Occipital lobe (tissue), 2 donors: ENCODE measurements around the gene PIAS2. TPM values are rescaled to one million over a fixed set of nuclear protein-coding genes. Genes with fewer than 3 reads are reported as not detected.
"Not testable (repeated sequence)": the region's sequence is repeated elsewhere in the genome, so short reads cannot be mapped to it uniquely, and the experiment has no call there.

Experiments used
- DNase-seq: peaks from one replicate; lab custom pipeline; 2025; lab: John Stamatoyannopoulos, UW
- total RNA-seq: library from RNA; depleted of rRNA; stranded (reverse); fragments of >200 nt; gene quantifications from one replicate; pipeline ENCODE4 v1.2.3, GENCODE V29; 2014

The PIAS2 gene, protein sequence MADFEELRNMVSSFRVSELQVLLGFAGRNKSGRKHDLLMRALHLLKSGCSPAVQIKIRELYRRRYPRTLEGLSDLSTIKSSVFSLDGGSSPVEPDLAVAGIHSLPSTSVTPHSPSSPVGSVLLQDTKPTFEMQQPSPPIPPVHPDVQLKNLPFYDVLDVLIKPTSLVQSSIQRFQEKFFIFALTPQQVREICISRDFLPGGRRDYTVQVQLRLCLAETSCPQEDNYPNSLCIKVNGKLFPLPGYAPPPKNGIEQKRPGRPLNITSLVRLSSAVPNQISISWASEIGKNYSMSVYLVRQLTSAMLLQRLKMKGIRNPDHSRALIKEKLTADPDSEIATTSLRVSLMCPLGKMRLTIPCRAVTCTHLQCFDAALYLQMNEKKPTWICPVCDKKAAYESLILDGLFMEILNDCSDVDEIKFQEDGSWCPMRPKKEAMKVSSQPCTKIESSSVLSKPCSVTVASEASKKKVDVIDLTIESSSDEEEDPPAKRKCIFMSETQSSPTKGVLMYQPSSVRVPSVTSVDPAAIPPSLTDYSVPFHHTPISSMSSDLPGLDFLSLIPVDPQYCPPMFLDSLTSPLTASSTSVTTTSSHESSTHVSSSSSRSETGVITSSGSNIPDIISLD
- 72.7 TPM for total RNA-seq

- peak; percentile 54 for DNase-seq
Measured at GRCh38 chr18:46917108-46917802, at the start of gene PIAS2, which contains the start of gene KATNAL2. Gene PIAS2 (minus strand): TSS chr18:46917507. CDS start chr18:46917345, 162 bp downstream. Gene KATNAL2 (plus strand): TSS chr18:46917602. CDS start chr18:46946873, 29,271 bp downstream.

DNA sequence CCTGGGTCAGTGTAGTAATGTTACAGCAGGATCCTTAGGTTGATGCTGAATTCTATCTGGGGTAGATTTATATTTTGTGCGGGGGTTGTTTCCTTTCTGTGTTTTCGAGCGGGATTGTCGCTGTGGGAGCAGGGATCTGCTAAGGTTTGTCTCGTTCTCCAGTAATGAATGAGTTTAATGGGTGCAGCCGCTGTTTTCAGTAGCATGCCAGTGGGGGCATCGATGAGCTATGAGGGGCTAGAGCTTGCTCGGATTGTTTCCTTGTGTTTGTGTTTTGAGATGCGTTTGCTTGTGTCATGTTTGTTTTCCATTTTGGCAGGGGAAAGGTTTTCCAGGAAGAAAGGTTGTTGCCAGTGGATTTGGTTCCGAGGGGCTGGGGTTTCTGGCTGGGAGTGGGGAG lies 49.0 kb upstream of the PIAS2 start:
- not testable (repeated sequence) for DNase-seq

GRCh38 chr18:46964579-46965293 lies 47.4 kb upstream of the PIAS2 start:
- DNase-seq, result not testable (repeated sequence)

GRCh38 chr18:46963656-46964578 lies 46.6 kb upstream of the PIAS2 start:
- DNase-seq, result not testable (repeated sequence)

DNA sequence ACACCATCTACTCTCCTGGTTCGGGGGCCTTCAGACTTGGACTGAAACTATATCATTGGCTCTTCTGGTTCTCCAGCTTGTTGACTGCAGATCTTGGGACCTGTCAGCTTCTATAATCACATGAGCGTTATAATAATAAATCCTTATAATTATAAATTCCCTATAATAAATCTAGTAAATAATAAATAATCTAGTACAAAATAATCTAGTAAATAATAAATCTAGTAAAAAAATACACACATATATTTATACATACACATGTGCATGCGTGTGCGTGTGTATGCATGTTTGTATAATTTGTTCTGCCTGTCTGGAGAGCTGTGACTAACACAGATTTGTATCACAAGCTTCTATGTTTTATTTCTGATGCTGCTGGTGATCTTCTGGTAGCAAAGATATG lies 40.9 kb upstream of the PIAS2 start:
- no peak for DNase-seq

GRCh38 chr18:46953195-46953594 lies 35.9 kb upstream of the PIAS2 start:
- no peak for DNase-seq

DNA sequence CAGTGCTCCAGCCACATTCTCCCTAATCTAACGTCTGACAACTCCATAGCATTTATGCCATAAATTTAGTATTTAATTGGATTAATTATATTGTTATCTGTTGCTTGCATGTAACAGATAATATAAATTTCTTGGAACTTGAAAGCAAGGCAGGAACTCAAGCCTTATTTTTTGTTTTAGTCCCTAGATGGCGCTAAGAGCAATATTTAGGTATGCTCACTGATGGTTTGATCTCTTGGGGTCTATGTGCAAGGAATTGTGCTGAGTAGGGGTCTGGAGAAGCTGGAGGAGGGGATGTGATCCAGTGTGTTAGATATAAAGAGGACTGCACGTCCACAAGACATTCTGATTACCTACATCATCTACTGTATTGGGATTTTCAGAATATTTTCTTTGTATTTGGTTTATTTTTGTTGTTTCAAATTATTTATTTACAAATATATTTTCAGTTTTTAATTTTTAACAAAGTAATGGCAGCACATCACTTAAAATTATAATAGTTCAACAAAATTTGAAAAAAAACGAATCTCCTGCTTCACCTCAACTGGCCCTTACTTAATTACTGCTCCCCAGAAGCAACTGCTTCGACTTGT lies 32.9 kb upstream of the PIAS2 start:
- no peak for DNase-seq

GRCh38 chr18:46946656-46947282 lies 29.5 kb upstream of the PIAS2 start:
- DNase-seq, result peak; percentile 75

DNA sequence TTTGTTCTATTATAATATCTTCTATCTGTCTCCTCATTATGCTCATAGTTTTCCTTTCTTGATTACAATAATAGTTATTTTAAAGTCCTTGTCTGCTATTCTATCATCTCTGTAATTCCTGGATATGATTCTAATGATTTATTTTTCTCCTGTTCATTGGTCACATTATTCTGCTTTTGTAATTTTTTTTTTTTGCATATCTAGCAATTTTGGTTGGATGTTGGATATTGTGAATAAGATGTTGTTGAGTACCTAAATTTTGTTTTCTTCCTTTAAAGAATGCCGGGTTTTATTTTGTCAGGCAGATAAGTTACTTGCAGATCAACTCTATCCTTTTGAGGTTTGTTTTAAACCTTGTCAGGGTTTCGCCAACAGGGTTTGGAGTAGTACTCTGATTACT lies 25.3 kb upstream of the PIAS2 start:
- DNase-seq, result no peak

DNA sequence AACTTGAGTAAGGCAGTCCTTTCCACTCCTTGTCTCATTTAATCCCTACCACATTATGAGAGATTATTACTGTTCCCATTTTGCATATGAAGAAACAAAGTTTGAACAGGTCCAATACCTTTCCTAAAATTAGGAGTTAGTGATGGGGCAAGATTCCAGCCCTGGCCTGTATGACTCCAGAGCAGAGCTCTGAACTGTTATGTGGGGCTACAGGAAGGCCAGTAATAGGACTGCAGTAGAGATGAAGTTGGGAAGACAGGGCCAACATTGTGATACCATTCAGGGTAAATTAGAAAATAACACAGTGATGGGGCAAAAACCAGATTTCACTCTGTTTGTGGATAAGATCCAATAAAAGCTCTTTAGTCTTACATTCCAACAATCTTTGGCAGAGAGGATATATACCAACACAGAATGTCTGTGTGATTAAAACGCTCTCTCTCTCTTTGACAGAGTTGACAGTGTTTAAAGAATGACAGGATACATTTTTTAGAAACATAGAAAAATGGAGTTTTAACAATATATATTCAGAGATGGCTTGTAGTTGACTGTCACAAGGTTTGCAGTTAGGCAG lies 22.8 kb upstream of the PIAS2 start:
- DNase-seq, result no peak

- DNase-seq, result no peak
Measured at GRCh38 chr18:46939337-46939963, 22.1 kb upstream of the PIAS2 start.

DNA sequence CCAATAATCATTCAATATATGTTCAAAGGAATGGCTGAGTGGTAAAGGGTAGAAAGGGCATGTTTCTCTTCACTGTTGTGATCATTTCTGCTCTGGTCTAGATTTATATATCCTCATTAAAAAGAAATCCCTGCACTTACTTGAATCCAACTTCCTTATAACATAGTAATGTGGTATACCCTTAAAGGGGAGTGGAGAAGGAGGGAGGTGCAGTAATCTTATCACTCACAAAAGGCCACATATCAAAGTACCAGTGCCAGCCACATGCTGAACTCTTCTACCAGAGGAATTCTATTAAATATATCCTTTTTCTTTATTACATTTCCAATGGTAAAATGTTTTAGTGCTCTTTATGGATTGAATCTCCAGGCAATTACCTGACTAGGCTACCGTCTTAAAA lies 3.3 kb upstream of the PIAS2 start:
- DNase-seq, result no peak

DNA sequence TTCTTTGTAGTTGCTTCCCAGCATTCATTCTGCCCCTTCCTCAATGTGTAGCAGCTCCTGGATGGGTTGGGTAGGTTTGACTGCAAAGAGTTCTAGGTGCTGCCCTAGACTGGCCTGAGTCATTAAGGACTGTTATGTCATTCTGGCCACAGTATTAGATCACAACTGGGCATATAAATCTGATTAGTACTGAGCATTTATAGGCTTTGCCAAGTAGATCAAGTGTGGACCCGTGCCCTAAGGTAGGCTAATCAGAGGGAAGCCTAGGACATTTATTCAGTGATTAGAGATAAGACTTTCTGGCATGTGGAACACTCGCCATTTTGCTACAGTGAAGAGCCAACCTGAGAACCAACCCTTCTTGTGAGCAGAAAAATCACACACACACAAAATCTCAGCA lies 2.8 kb upstream of the PIAS2 start:
- DNase-seq, result no peak

DNA sequence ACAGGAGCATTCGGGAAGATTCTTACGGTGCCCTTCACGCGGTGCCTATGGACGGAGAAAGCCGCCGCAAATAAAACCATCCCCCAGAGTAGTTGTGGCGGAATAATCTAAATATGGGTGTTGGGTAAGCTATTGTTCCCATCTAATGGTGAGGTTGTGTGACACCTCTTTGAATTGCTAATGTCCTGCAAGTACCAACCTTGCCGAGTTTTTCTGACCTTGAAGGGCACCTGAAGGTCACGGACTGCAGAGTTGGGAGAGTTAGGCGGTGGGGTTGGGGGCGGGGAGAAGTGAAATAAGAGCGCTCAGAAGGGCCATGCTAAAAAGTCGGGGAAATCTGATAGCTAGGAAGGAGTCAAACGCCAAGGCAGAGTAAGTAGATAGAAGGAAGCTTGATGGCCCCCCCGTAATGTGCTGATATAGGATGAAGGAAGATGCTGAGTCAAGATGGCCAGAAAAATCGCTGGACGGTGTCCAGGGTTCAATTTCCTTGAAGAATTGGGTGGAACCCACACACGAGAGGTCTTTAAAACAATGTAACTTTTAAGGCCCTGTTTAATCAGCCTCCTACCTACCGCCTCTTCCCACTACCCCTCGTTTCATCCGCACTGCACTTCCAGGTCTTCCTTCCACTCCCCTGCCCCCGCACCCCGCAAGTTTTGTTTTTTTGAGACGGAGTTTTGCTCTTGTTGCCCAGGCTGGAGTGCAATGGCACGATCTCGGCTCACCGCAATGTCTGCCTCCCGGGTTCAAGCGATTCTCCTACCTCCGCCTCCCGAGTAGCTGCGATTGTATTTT lies 695 bp upstream of the PIAS2 start:
- DNase-seq, result no peak

DNA sequence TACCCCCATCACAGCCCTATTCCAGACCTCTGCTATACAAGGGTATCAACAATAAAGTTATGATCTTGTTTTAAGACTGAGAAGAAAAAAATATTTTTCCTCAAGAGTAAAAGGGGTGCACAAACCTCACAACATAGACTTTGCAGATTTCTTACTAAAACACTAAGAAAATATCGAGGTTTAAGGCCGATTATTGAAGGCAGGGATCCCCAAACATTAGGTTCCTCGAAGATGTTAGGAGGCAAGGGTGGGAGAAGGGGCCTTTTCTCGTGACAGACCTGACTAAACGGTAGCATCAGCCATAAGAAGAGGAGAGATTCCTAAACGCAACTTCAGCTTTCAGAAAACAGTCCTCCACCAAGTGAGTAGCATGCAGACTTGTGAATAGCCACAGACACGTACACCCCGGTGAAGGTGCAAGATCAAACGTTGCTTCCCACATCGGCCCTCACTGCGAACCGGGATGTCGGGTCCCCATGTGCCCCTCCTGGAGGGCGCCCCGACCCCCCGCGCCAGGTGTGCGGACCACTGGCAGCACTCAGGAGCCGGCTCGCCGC lies 678 bp downstream of the PIAS2 start:
- peak; percentile 6 for DNase-seq

DNA sequence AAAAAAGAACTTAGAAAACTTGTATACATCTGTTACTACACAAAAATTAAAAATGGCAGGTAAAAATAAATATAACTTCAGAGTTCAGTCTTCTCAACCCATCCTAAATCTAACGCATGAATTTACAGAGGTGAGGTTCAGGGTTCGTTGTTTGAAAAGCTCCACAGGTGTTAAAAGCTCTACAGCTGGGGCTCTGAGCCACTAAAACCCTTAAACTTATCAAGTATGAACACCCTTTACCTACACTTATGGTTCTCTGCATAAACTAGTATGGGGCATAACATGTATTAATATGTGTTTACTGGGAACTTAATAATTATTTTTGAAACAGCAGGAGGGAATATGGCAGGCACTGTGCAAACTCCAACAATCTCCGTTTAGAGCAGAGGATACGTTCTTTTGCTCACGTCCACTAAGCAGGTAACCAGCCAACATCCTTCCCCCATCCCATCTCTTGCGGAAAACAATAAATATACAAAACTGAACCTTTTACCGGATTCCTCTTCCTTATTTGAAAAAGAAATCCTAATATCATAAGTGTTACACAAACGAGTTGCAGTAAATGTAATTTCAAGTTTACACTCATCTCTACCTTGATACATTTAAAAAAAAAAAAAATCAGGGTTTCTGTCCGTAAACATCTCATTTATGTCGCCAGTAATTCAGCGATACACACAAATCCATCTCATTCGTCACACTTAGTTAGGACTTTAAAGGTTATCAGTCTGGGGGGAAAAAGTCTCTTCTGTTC lies 1.3 kb downstream of the PIAS2 start:
- DNase-seq, result no peak

- DNase-seq, result no peak
Measured at GRCh38 chr18:46910856-46911255, 6.5 kb downstream of the PIAS2 start.
